HG03280 (cell line): ENCODE measurements around the gene TFEB.

Experiments used
- ATAC-seq: cut with Tn5 transposase; IDR thresholded peaks from one replicate; pipeline ENCODE4 v1.9.1; 2021; ENCODE audit warnings: mild to moderate bottlenecking, moderate library complexity; ENCODE audit not compliant: unreplicated experiment

Gene TFEB

DNA sequence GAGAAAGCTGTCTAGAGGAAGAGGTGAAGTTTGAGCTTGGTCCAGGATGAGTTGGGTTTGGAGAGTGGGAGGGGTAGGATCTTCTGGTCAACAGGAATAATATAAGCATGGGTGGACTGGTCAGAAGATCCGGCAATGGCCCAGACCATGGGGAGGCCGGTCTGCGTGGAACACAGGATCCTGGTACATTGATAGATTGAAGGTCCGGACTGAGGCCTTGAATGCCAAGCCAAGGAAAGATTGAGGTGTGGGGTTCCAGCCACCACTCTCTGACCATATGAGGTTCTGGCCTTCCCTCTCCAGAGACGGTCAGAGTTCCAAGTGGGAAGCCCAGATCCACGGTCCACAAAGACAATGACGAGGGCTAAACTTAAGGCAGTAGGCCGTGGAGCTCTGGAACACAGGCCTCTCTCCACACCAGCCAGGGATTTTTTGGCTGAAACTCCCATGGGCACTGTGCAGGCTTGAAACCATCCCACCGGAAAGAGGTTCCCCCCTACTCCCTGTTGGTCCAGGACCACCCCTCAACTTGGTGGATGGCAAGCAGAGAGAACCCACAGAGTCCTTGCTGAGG, 94.0 kb downstream of the TFEB start:
- ATAC-seq = no peak

DNA sequence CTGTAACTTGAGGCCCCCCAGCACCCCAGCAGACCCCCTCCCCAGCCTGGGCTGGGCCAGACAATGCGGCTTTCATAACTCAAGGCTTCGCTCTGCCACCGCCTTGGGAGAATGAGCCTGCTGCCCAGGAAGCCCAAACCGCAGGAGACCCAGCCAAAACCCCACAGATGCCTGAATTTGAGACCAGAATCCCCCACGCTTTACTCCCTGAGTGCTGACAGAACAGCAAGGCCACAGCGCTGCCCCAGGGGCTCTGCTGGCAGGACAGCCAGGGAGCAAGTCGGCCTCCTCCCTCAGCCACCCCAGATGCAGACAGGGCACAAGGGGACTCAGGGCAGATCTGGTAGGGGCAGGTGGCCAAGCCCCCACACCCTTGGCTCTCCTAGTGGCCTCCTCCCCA, 95.0 kb downstream of the TFEB start:
- no peak for ATAC-seq

DNA sequence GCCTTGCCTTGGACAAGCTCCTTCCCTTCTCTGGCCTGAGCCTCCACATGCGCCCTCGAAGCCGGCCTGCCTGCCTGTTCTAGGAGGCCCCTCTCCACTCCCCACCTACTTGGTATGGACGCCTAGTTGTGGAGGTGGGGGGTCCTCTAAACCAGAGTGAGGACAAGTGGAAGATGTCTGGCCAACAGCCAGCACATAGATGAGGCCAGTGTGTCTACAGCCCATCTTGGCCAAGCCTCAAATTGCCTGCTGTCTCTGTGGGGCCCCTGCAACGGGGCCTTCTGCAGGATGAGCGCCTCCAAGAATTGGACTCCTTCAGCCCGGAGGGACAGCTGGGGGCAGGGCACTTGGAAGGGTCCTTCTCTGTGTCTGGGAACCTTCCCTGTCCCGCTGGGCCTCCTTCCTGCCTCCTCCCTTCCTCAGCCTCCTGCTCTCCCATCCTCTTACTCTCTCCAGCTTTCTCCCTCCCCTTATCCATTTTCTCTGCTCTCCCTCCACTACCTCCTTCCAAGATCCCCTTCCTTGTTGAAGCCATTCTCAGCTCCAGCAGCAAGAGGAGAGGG, 95.5 kb downstream of the TFEB start:
- no peak for ATAC-seq

DNA sequence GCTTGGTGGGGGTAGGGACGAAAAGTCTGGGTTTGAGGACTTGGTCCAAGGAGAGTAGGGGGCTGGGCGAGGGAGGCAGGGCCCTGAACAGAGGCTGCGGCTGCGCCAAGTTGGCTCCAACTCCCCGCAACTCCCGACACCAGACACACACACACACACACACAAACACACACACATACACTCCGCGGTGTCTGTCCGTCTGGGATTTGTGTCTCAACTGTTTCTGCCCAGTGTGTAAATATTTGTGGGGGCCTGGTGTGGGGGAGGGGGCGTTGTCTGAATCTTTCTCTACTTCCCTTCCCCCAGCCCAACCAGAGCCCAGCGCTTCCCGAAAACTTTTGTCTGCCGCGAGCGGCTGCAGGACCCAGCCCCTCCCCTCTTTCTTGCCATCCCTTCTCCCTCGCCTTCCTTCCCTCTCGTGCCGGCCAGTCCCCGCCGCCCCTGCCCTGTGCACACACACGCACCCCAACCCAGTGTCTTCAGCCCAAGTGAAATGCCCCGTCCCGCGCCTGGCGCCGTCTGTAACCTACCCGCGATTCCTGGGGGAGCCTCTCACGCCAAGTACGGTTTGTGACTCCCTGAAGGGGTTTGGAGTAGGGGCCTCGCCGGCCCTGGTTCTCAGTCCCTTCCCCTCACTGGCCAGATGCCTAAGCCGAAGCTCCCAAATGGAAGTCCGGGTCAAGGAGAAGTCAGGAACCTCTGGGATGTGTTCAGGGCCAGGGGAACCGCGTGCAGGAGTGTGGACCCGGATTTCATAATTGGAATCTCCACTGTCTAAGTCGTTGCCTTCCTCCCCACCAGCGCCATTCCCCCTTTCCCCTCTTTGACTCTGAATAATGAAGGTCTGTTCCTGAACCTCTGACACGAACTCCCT, 96.2 kb downstream of the TFEB start:
- no peak for ATAC-seq

DNA sequence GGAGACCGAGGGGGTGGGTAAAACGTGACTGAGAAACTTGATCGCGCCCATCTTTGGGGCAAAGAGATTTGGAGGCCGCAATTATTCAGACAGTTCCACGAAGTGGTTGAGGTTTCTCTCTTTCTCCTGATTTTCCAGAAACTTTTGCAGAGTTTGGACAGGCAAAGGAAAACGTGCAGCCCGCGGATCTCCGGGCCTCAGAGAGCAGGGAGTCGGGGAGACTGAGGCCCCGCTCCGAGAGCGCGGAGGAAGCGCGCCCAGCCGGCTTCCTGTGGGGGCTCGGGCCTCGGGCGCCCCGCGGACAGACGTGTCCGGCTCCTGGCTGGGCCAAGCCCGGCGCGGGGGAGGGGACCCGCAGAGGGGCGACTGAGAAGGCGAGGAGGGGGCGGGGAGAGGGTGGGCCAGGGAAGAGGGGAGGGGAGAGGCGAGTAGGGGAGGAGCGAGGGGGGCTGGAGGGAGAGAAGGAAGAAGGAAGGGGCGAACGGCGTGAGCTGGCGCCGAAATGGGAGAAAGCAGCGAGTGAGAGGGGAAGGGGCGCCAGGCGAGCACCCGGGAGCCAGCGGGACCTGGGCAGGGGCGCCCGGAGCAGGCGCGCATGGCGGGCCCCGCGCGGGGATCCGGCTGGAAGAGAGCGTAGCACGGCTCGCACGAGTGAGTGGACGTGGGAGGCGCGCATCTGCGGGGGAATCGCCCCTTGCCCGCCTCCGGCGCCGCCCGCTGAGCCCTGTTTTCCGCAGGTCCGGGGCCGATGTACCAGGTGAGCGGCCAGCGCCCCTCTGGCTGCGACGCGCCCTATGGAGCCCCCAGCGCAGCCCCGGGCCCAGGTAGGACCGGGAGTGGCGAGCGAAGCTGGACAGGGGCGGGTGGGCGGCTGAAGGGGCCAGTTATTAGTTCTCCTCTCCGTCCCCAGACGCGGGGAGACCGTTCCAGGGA, 97.1 kb downstream of the TFEB start, which contains the start of gene MDFI:
Gene MDFI (plus strand): TSS at position 467 of the 933 bp plus-strand sequence. CDS start 282 bp downstream, at position 749.
- no peak for ATAC-seq

DNA sequence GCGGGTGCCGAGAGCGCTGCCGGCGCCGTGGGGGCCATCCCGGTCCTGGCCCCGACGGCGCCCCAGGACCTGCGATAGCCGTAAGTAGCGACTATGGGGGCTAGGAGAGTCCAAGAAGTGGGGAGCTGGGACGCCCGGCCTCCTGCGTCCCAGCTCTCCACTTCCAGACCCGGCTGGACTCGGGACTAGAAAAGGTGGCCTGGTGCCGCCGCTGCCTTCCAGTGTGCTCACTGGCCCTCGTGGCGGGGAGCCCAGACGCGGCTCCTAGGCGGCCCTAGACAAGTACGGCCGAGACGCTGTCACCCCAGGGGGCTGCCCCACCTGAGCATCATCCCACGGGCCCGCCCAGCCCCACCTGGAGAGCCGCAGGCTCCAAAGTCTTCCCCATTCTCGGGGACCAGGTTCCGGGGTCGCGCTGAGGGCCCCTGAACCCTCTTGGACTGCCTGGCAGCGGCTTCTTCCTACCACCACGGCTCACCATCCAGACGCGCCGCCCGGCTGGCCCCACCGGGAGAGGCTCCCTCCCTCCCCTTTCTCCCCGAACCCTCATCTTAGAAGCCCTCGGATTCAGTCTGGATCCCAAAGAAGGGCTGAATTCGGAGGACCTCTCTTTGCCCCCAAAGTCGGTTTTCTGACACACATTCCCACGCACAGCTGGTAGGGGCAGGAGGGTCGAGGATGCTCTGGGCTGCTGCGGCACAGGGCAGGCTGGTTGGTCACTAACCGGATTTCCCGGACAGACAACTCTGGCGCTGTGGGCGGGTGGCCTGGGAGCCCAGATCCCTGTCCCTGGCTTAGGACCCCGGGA, 98.0 kb downstream of the TFEB start:
- no peak for ATAC-seq

DNA sequence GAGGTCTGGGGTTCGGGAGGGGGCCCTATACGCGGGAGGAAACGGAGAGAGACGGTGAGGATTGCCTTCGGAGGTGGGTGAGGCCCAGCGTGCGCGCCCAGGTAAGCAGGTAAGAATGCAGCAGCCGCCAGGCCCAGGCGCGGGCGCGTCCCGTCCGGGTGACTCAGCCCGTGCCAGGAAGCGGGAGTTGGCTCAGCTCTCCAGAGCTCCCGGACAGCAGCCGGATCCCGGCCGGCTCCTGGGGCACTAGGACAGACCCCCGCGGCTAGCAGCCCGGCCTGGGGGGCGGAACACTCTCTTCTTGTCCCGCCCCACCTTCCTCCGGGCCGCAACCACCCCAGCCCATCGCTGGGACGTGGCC, 98.6 kb downstream of the TFEB start:
- no peak for ATAC-seq

DNA sequence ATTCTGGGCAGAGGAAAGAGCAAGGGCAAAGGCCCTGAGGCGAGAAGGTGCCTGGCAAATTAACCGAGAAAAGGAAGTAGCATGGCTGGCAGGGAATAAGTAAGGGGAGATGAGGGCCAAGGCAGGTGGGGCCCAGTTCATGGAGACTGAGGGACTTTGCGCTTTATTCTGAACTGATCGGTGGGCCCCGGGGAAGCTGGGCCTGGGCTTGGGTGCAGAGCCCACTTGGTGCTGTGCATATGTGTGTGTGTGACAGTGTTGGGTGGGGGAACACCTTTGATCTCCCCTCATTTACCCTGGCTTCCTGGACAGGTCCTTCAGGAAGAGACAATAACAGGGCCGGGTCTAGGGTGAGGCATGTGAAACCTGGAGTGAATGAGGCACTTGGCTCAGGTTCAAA, 100.0 kb downstream of the TFEB start:
- no peak for ATAC-seq

DNA sequence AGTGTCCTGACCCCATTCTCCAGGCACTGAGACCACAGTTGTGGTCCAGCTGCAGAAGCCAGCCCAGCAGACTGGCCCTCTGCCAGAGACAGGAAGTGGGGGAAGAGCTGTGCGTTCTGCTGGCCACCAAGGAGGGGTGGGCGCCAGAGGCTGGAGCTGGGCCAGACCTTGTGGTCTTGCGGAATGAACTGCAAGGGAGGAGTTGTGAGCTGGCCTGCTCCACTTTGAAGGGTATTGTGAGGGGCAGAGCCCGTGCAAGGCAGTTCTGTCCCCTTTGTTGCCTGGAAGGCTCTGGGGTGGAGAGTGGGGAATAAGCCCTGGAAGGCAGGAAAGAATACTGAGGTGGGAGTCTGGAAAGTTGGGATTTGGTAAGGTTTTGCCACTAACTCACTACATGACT, 100.8 kb downstream of the TFEB start:
- ATAC-seq = no peak
